Measurements from ENCODE around the gene CCDC7. TPM values are rescaled to one million over a fixed set of nuclear protein-coding genes. Genes with fewer than 3 reads are reported as not detected.
"Not testable (repeated sequence)": the region's sequence is repeated elsewhere in the genome, so short reads cannot be mapped to it uniquely, and the experiment has no call there.

CCDC7 gene
- total RNA-seq, 2 experiments from 2014 or later, result 9.0 TPM

GRCh38 chr10:32582946-32583345 lies 137.0 kb downstream of the CCDC7 start:
- intact Hi-C loops (cut with DNase I, micrococcal nuclease), result no loop called here
- H3K27me3 Mint-ChIP-seq, result no peaks in the 10 kb centered on the region
- ATAC-seq (no peak), DNase-seq (no peak)
- ChIA-PET POLR2A (no interaction called here), CTCF (interaction anchor here (1.0 kb wide), 1 partner anchor 9 kb away, joined by 3 read pairs; no protein-coding TSS in a partner anchor)
- H3K4me1 Mint-ChIP-seq, result peaks cover 2% of the 10 kb centered on the region
- peaks cover 13% of the 10 kb centered on the region for H3K36me3 Mint-ChIP-seq (ENCODE audit: low read depth)
- H3K9me3 Mint-ChIP-seq (ENCODE audit: low read depth), result no peaks in the 10 kb centered on the region
- H3K27ac Mint-ChIP-seq, result no peak overlapping the region
- no peak overlapping the region for H3K4me3 Mint-ChIP-seq

- ATAC-seq; DNase-seq; CTCF ChIA-PET; H3K27ac Mint-ChIP-seq; POLR2A ChIA-PET; H3K4me1 Mint-ChIP-seq; H3K4me3 Mint-ChIP-seq; intact Hi-C loops (cut with DNase I, micrococcal nuclease); H3K27me3 Mint-ChIP-seq: not testable (repeated sequence)
- peaks cover 26% of the 10 kb centered on the region for H3K9me3 Mint-ChIP-seq (ENCODE audit: low read depth)
- peaks cover 65% of the 10 kb centered on the region for H3K36me3 Mint-ChIP-seq (ENCODE audit: low read depth)
These were observed 152.1 kb downstream of the CCDC7 start for GRCh38 chr10:32598022-32598421.

DNA sequence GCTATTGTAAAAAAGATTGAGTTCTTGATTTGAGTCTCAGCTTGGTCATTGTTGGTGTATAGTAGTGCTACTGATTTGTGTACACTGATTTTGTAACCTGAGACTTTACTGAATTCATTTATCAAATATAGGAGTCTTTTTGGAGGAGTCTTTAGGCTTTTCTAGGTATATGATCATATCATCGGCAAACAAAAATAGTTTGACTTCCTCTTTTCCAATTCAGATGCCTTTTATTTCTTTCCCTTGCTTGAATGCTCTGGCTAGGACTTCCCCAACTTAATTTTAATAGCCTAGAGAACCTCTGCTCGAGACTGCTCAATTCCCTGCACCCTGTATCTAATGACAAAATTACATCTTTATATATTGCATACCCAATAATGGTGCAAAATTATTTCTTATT lies 154.4 kb downstream of the CCDC7 start:
- no peaks in the 10 kb centered on the region for H3K27me3 Mint-ChIP-seq
- CTCF ChIA-PET, result interaction anchor here (0.6 kb wide), 1 partner anchor 637 kb away, joined by 3 read pairs; no protein-coding TSS in a partner anchor
- peaks cover 22% of the 10 kb centered on the region for H3K9me3 Mint-ChIP-seq (ENCODE audit: low read depth)
- intact Hi-C loops (cut with DNase I, micrococcal nuclease), result no loop called here
- POLR2A ChIA-PET, result no interaction called here
- no peak for DNase-seq
- H3K4me3 Mint-ChIP-seq, result no peak overlapping the region
- H3K27ac Mint-ChIP-seq, result no peak overlapping the region
- peaks cover 56% of the 10 kb centered on the region for H3K36me3 Mint-ChIP-seq (ENCODE audit: low read depth)
- no peak for ATAC-seq
- no peaks in the 10 kb centered on the region for H3K4me1 Mint-ChIP-seq

DNA sequence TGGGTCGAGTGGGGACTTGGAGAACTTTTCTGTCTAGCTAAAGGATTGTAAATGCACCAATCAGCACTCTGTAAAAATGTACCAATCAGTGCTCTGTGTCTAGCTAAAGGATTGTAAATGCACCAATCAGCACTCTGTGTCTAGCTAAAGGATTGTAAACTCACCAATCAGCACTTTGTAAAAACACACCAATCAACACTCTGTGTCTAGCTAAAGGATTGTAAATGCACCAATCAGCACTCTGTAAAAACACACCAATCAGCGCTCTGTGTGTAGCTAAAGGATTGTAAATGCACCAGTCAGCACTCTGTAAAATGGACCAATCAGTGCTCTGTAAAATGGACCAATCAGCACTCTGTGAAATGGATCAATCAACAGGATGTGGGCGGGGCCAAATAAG lies 155.6 kb downstream of the CCDC7 start:
- POLR2A ChIA-PET, ATAC-seq: not testable (repeated sequence)

DNA sequence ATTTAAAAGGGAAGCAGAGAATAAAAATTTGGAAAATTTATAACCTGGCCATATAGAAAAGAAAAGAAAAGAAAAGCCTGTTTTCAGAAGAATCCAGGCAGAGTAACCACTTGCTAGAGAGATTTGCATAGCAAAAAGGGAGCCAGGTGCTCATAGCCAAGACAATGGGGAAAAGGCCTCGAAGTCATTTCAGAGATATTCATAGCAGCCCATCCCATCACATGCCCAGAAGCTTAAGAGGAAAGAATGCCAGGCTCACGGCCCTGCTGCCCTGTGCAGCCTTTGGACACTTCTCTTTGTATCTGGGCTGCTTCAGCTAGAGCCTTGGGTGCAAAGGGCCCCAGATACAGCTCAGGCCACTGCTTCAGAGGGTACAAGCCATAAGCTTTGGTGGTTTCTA lies 159.8 kb downstream of the CCDC7 start:
- Mint-ChIP-seq H3K27ac (no peak overlapping the region), H3K9me3 (ENCODE audit: low read depth) (peaks cover 9% of the 10 kb centered on the region), H3K4me3 (no peak overlapping the region), H3K4me1 (no peaks in the 10 kb centered on the region), H3K36me3 (ENCODE audit: low read depth) (peaks cover 28% of the 10 kb centered on the region), H3K27me3 (no peaks in the 10 kb centered on the region)
- CTCF ChIA-PET, result no interaction called here
- no peak for ATAC-seq
- POLR2A ChIA-PET, result no interaction called here
- DNase-seq, result no peak
- intact Hi-C loops (cut with DNase I, micrococcal nuclease), result no loop called here

More for the DNA sequence above, 155.6 kb downstream of the CCDC7 start:
- DNase-seq; H3K4me3 Mint-ChIP-seq; H3K4me1 Mint-ChIP-seq; H3K27me3 Mint-ChIP-seq; H3K27ac Mint-ChIP-seq; CTCF ChIA-PET; intact Hi-C loops (cut with DNase I, micrococcal nuclease): not testable (repeated sequence)
- peaks cover 20% of the 10 kb centered on the region for H3K9me3 Mint-ChIP-seq (ENCODE audit: low read depth)
- peaks cover 51% of the 10 kb centered on the region for H3K36me3 Mint-ChIP-seq (ENCODE audit: low read depth)

- H3K36me3 Mint-ChIP-seq (ENCODE audit: low read depth), result peaks cover 37% of the 10 kb centered on the region
- H3K27me3 Mint-ChIP-seq; ATAC-seq; DNase-seq; H3K4me3 Mint-ChIP-seq; H3K27ac Mint-ChIP-seq; intact Hi-C loops (cut with DNase I, micrococcal nuclease); H3K4me1 Mint-ChIP-seq; CTCF ChIA-PET; POLR2A ChIA-PET: not testable (repeated sequence)
- H3K9me3 Mint-ChIP-seq (ENCODE audit: low read depth), result peaks cover 28% of the 10 kb centered on the region
These were observed 164.6 kb downstream of the CCDC7 start for GRCh38 chr10:32610543-32610942.

DNA sequence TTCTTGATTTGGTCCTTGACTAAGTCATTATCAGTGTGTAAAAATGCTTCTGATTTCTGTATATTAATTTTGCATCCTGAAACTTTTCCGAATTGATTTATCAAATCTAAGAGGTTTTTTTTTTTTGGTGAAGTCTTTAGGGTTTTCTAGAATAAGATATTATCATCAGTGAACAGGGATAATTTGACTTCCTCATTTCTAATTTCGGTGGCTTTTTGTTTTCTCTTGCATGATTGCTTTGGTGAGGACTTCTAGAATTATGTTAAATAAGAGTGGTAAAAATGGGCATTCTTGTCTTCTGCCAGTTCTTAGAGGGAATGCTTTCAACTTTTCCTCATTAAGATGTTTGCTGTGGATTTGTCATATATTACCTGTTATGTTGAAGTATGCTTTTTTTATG lies 170.5 kb downstream of the CCDC7 start:
- Mint-ChIP-seq H3K27ac (no peak overlapping the region), H3K27me3 (no peaks in the 10 kb centered on the region), H3K4me3 (no peak overlapping the region), H3K4me1 (no peaks in the 10 kb centered on the region), H3K9me3 (ENCODE audit: low read depth) (peaks cover 31% of the 10 kb centered on the region), H3K36me3 (ENCODE audit: low read depth) (peaks cover 54% of the 10 kb centered on the region)
- ChIA-PET CTCF (no interaction called here), POLR2A (no interaction called here)
- intact Hi-C loops (cut with DNase I, micrococcal nuclease), result no loop called here
- ATAC-seq, result no peak
- no peak for DNase-seq

- Mint-ChIP-seq H3K27me3 (no peaks in the 10 kb centered on the region), H3K36me3 (ENCODE audit: low read depth) (peaks cover 37% of the 10 kb centered on the region), H3K4me3 (no peak overlapping the region), H3K4me1 (no peaks in the 10 kb centered on the region), H3K9me3 (ENCODE audit: low read depth) (peaks cover 18% of the 10 kb centered on the region), H3K27ac (no peak overlapping the region)
- ChIA-PET POLR2A (no interaction called here), CTCF (interaction anchor here (0.7 kb wide), 1 partner anchor 15 kb away, joined by 3 read pairs; no protein-coding TSS in a partner anchor)
- no peak for ATAC-seq
- intact Hi-C loops (cut with DNase I, micrococcal nuclease), result no loop called here
- no peak for DNase-seq
These were observed 172.5 kb downstream of the CCDC7 start for GRCh38 chr10:32618482-32618881.

GRCh38 chr10:32621969-32622368 lies 176.0 kb downstream of the CCDC7 start:
- Mint-ChIP-seq H3K4me1 (no peaks in the 10 kb centered on the region), H3K27me3 (no peaks in the 10 kb centered on the region), H3K9me3 (ENCODE audit: low read depth) (peaks cover 6% of the 10 kb centered on the region), H3K4me3 (no peak overlapping the region), H3K27ac (no peak overlapping the region), H3K36me3 (ENCODE audit: low read depth) (peaks cover 36% of the 10 kb centered on the region)
- CTCF ChIA-PET, result interaction anchor here (0.7 kb wide), 1 partner anchor 12 kb away, joined by 3 read pairs; no protein-coding TSS in a partner anchor
- no peak for DNase-seq
- no peak for ATAC-seq
- intact Hi-C loops (cut with DNase I, micrococcal nuclease), result loop anchor here in 1 of 2 experiments (2.0 kb wide), 1 partner anchor 25 kb away; no protein-coding TSS in a partner anchor
- POLR2A ChIA-PET, result no interaction called here

- Mint-ChIP-seq H3K4me3 (no peak overlapping the region), H3K27ac (no peak overlapping the region), H3K4me1 (no peaks in the 10 kb centered on the region), H3K27me3 (no peaks in the 10 kb centered on the region), H3K9me3 (ENCODE audit: low read depth) (peaks cover 6% of the 10 kb centered on the region), H3K36me3 (ENCODE audit: low read depth) (peaks cover 37% of the 10 kb centered on the region)
- DNase-seq (no peak), ATAC-seq (no peak)
- intact Hi-C loops (cut with DNase I, micrococcal nuclease), result no loop called here
- POLR2A ChIA-PET, result no interaction called here
- CTCF ChIA-PET, result no interaction called here
These were observed 176.5 kb downstream of the CCDC7 start for GRCh38 chr10:32622409-32622808.

GRCh38 chr10:32627183-32627582 lies 181.2 kb downstream of the CCDC7 start:
- ATAC-seq (no peak), DNase-seq (no peak)
- ChIA-PET CTCF (no interaction called here), POLR2A (no interaction called here)
- no peaks in the 10 kb centered on the region for H3K27me3 Mint-ChIP-seq
- no peak overlapping the region for H3K4me3 Mint-ChIP-seq
- H3K9me3 Mint-ChIP-seq (ENCODE audit: low read depth), result no peaks in the 10 kb centered on the region
- H3K27ac Mint-ChIP-seq, result no peak overlapping the region
- no peaks in the 10 kb centered on the region for H3K4me1 Mint-ChIP-seq
- intact Hi-C loops (cut with DNase I, micrococcal nuclease), result no loop called here
- peaks cover 25% of the 10 kb centered on the region for H3K36me3 Mint-ChIP-seq (ENCODE audit: low read depth)

DNA sequence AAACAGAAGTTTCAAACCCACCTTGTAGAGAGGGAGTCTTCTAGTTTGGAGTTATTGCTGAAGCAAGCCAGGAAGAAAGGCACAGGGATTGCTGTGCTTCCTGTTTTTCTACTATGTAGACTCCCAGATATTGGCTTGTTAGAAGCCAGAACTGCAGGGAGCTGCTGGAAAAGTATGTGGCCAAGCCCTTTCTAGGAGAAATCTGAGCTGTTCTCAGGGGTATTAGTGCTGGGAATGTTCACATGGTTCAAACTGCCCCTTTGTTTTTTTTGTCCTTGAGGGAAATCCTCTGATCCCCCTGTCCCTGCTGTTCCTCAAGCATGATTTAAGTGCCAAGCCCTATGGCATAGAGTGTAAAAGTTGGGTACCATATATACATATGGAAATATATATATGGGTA lies 184.0 kb downstream of the CCDC7 start:
- intact Hi-C loops (cut with DNase I, micrococcal nuclease), result no loop called here
- H3K4me1 Mint-ChIP-seq, result no peaks in the 10 kb centered on the region
- no peak overlapping the region for H3K27ac Mint-ChIP-seq
- CTCF ChIA-PET, result no interaction called here
- H3K27me3 Mint-ChIP-seq, result no peaks in the 10 kb centered on the region
- no peaks in the 10 kb centered on the region for H3K9me3 Mint-ChIP-seq (ENCODE audit: low read depth)
- H3K36me3 Mint-ChIP-seq (ENCODE audit: low read depth), result peaks cover 19% of the 10 kb centered on the region
- DNase-seq, result no peak
- no peak for ATAC-seq
- H3K4me3 Mint-ChIP-seq, result no peak overlapping the region
- POLR2A ChIA-PET, result no interaction called here

DNA sequence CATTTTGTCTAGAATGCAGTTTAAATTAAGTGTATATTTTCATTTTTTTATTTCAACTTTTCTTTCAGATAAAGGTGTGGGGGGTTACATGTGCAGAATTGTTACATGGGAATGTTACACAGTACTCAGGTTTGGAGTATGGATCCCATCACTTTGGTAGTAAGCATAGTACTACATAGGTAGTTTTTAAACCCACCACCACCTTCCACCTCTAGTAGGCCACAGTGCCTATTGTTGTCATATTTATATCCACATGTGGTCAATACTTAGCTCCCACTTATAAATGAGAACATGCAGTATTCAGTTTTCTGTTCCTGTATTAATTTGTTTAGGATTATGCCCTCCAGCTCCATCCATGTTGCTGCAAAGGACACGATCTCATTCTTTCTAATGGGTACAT lies 200.6 kb downstream of the CCDC7 start:
- intact Hi-C loops (cut with DNase I, micrococcal nuclease), result loop anchor here in 1 of 2 experiments (2.0 kb wide), 1 partner anchor 26 kb away; no protein-coding TSS in a partner anchor
- DNase-seq (no peak), ATAC-seq (no peak)
- H3K4me1 Mint-ChIP-seq, result peaks cover 9% of the 10 kb centered on the region
- CTCF ChIA-PET, result interaction anchor here (0.7 kb wide), 1 partner anchor 91 kb away, joined by 3 read pairs; no protein-coding TSS in a partner anchor
- no peaks in the 10 kb centered on the region for H3K27me3 Mint-ChIP-seq
- no peak overlapping the region for H3K27ac Mint-ChIP-seq
- H3K9me3 Mint-ChIP-seq (ENCODE audit: low read depth), result peaks cover 4% of the 10 kb centered on the region
- H3K4me3 Mint-ChIP-seq, result no peak overlapping the region
- H3K36me3 Mint-ChIP-seq (ENCODE audit: low read depth), result peaks cover 13% of the 10 kb centered on the region
- POLR2A ChIA-PET, result no interaction called here
